Bronchial epithelial cell (primary cell): ENCODE data around the gene MRO. TPM values are rescaled to one million over a fixed set of nuclear protein-coding genes. Genes with fewer than 3 reads are reported as not detected.

Source experiments
- DNase-seq: peaks from one replicate; pipeline ENCODE4 v3.0.0-alpha.2; 2010; ENCODE audit warnings: low read depth
- FAIRE-seq: peaks from 2 replicates; lab custom pipeline; 2011; peaks lifted over from hg19 to GRCh38; lab: Jason Lieb, UNC
- H3K27me3 ChIP-seq: 2 replicates; pipeline ENCODE4 v1.5.1; 2011; ENCODE audit warnings: low read length; ENCODE audit not compliant: control insufficient read depth, insufficient read depth
- H3K36me3 ChIP-seq: 2 replicates; pipeline ENCODE4 v1.5.1; 2011; ENCODE audit warnings: low read length; ENCODE audit not compliant: control insufficient read depth, insufficient read depth
- H3K4me3 ChIP-seq: 2 replicates; pipeline ENCODE4 v1.5.1; 2011; ENCODE audit warnings: mild to moderate bottlenecking, low read depth, low read length, control low read depth
- CTCF ChIP-seq: IDR thresholded peaks from 2 replicates; pipeline ENCODE4 v1.5.1; 2011; ENCODE audit warnings: mild to moderate bottlenecking, moderate library complexity, low read length, control low read depth, inconsistent platforms; ENCODE audit not compliant: insufficient read depth, severe bottlenecking
- total RNA-seq: library from RNA; depleted of rRNA; stranded (reverse); fragments of >200 nt; gene quantifications from 2 replicates; pipeline ENCODE4 v1.2.1, GENCODE V29; 2014

Gene MRO
- total RNA-seq, 1 donor from 2014 or later: not detected

DNA sequence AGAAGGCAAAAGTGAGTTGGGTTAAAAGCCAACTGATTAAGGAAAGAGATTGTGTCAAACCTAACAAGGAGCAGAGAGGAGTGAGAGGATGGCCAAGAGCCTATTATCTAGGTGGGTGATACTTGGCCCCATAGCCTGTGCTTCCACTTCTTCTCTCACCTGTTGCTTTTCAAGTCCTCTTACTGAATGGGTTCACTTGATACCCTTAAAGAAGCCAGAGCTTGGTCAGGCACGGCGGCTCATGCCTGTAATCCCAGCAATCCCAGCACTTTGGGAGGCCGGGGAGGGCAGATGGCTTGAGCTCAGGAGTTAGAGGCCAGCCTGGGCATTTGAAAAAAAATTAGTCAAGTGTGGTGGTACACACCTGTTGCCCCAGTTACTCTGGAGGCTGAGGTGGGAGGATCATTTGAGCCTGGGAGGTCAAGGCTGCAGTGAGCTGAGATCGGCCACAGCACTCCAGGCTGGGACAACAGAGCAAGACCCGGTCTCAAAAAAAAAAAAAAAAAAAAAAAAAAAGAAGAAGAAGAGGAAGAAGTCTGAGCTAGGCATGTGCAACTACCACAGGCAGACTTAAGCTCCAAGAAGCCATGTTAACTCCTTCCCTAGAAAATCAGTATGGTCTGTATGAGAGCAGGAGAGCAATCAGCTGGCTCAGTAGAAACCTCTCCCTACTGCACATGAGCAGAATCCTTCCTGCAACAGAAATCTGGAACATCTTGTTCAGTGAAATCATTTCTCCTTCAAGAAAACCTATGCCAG, 30.7 kb upstream of the MRO start:
- H3K27me3 ChIP-seq: peaks cover 2% of the 10 kb centered on the region
- no peak overlapping the region for H3K4me3 ChIP-seq
- no peak for DNase-seq
- FAIRE-seq: no peak
- no peak for TF ChIP-seq CTCF
- no peaks in the 10 kb centered on the region for H3K36me3 ChIP-seq

- Histone ChIP-seq H3K27me3 (peaks cover 2% of the 10 kb centered on the region), H3K36me3 (no peaks in the 10 kb centered on the region), H3K4me3 (no peak overlapping the region)
- no peak for FAIRE-seq
- no peak for TF ChIP-seq CTCF
- DNase-seq: no peak
Measured at GRCh38 chr18:50849419-50849821, 29.6 kb upstream of the MRO start.

DNA sequence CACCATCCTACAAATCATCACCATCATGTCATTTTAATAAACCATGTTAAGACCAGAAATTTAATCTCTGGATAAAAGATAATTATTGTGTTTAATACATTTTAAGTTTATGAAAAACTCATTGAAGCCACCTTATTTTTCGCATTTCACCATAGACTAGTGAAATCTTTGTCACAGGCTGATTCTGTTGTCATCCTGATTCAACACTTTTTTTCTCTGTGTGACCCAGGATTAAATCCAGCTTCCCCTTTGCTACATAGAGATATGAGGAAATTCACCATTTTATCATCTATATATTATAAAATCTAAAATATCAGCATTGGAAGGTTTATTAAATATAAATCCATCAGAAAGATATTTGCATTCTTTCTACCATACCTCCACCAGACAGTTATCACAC, 29.2 kb upstream of the MRO start:
- FAIRE-seq: no peak
- no peaks in the 10 kb centered on the region for H3K36me3 ChIP-seq

GRCh38 chr18:50848061-50848551, 28.3 kb upstream of the MRO start:
- TF ChIP-seq CTCF: no peak
- no peak for FAIRE-seq
- H3K36me3 ChIP-seq: no peaks in the 10 kb centered on the region
- no peak for DNase-seq
- no peak overlapping the region for H3K4me3 ChIP-seq
- H3K27me3 ChIP-seq: peaks cover 2% of the 10 kb centered on the region

More for the DNA sequence above, 29.2 kb upstream of the MRO start:
- DNase-seq: no peak
- no peak for TF ChIP-seq CTCF
- H3K27me3 ChIP-seq: peaks cover 2% of the 10 kb centered on the region
- H3K4me3 ChIP-seq: no peak overlapping the region

GRCh38 chr18:50847192-50847591, 27.4 kb upstream of the MRO start:
- Histone ChIP-seq H3K4me3 (no peak overlapping the region), H3K36me3 (no peaks in the 10 kb centered on the region), H3K27me3 (peaks cover 2% of the 10 kb centered on the region)
- no peak for TF ChIP-seq CTCF
- no peak for FAIRE-seq
- no peak for DNase-seq
